ENCODE results near the gene TPP1.

Gene TPP1

GRCh38 chr11:6648501-6648900 lies 29.3 kb upstream of the TPP1 start:
- H3F3A ChIP-seq (ENCODE audit: insufficient read depth, low read length), result no peaks in the 10 kb centered on the region
- H3K27me3 ChIP-seq (replicated peaks; ENCODE audit: insufficient read depth, low read length), result peaks cover 25% of the 10 kb centered on the region; the same call in 1 of the 2 replicates
- no peaks in the 10 kb centered on the region for H3K4me1 ChIP-seq (ENCODE audit: low read length)
- no peak overlapping the region for H2AFZ ChIP-seq (ENCODE audit: low read length)
- no peak overlapping the region for H3K9ac ChIP-seq (ENCODE audit: low read length)
- H3K36me3 ChIP-seq (replicated peaks; ENCODE audit: insufficient read depth, low read length), result no peaks in the 10 kb centered on the region
- DNase-seq, result no peak
- no peaks in the 10 kb centered on the region for H3K9me2 ChIP-seq (replicated peaks; ENCODE audit: insufficient read depth, low read length)
- no peaks in the 10 kb centered on the region for H3K79me2 ChIP-seq (ENCODE audit: low read length)
- TF ChIP-seq EZH2 (optimal IDR thresholded peaks at IDR 0.05; ENCODE audit: low read depth, low read length) (no peak), EZH2phosphoT487 (IDR thresholded peaks at IDR 0.05; ENCODE audit: low read length) (no peak)
- TF ChIP-seq, protein P1, sequence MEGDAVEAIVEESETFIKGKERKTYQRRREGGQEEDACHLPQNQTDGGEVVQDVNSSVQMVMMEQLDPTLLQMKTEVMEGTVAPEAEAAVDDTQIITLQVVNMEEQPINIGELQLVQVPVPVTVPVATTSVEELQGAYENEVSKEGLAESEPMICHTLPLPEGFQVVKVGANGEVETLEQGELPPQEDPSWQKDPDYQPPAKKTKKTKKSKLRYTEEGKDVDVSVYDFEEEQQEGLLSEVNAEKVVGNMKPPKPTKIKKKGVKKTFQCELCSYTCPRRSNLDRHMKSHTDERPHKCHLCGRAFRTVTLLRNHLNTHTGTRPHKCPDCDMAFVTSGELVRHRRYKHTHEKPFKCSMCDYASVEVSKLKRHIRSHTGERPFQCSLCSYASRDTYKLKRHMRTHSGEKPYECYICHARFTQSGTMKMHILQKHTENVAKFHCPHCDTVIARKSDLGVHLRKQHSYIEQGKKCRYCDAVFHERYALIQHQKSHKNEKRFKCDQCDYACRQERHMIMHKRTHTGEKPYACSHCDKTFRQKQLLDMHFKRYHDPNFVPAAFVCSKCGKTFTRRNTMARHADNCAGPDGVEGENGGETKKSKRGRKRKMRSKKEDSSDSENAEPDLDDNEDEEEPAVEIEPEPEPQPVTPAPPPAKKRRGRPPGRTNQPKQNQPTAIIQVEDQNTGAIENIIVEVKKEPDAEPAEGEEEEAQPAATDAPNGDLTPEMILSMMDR (IDR thresholded peaks at IDR 0.05; ENCODE audit: low read length), result no peak
- no peaks in the 10 kb centered on the region for H3K9me3 ChIP-seq (replicated peaks; ENCODE audit: insufficient read depth, low read length)
- no peak overlapping the region for H3K4me2 ChIP-seq (ENCODE audit: low read depth, low read length)
- H3K27ac ChIP-seq (ENCODE audit: low read length), result no peak overlapping the region
- H4K20me1 ChIP-seq (ENCODE audit: insufficient read depth, low read length), result no peaks in the 10 kb centered on the region
- no peak overlapping the region for H3K4me3 ChIP-seq (ENCODE audit: low read length)

DNA sequence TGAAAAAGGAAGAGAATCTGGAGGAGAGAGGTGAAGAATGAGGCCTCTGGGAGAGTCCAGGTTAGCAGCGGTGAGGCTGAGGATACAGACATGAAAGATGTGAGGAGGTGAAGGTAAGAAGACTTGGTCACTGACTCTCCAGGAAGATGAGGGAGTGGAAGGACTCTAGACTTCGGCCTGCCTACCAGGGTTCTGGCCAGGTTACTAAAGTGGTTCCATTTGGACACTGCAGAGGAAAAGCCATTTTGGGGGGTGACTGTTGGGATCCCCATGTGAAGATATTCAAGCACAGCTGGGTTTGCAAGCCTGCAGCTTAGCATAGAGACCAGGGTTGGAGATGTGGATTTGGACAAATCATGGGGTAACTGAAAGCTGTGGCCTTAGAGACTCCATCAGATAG lies 28.6 kb upstream of the TPP1 start:
- no peak overlapping the region for H3K4me3 ChIP-seq (ENCODE audit: low read length)
- no peak for DNase-seq
- no peaks in the 10 kb centered on the region for H3K9me2 ChIP-seq (replicated peaks; ENCODE audit: insufficient read depth, low read length)
- no peak overlapping the region for H3K9ac ChIP-seq (ENCODE audit: low read length)
- H4K20me1 ChIP-seq (ENCODE audit: insufficient read depth, low read length), result no peaks in the 10 kb centered on the region
- H3K27me3 ChIP-seq (replicated peaks; ENCODE audit: insufficient read depth, low read length), result peaks cover 18% of the 10 kb centered on the region; the same call in 1 of the 2 replicates
- H3K4me1 ChIP-seq (ENCODE audit: low read length), result no peaks in the 10 kb centered on the region
- H3K79me2 ChIP-seq (ENCODE audit: low read length), result no peaks in the 10 kb centered on the region
- no peak overlapping the region for H2AFZ ChIP-seq (ENCODE audit: low read length)
- TF ChIP-seq EZH2 (optimal IDR thresholded peaks at IDR 0.05; ENCODE audit: low read depth, low read length) (no peak), EZH2phosphoT487 (IDR thresholded peaks at IDR 0.05; ENCODE audit: low read length) (no peak)
- TF ChIP-seq, protein P1 (IDR thresholded peaks at IDR 0.05; ENCODE audit: low read length), result no peak
- H3F3A ChIP-seq (ENCODE audit: insufficient read depth, low read length), result no peaks in the 10 kb centered on the region
- H3K4me2 ChIP-seq (ENCODE audit: low read depth, low read length), result no peak overlapping the region
- H3K27ac ChIP-seq (ENCODE audit: low read length), result no peak overlapping the region
- no peaks in the 10 kb centered on the region for H3K36me3 ChIP-seq (replicated peaks; ENCODE audit: insufficient read depth, low read length)
- H3K9me3 ChIP-seq (replicated peaks; ENCODE audit: insufficient read depth, low read length), result no peaks in the 10 kb centered on the region

- no peak overlapping the region for H3K27ac ChIP-seq (ENCODE audit: low read length)
- H3K4me3 ChIP-seq (ENCODE audit: low read length), result no peak overlapping the region
- H3K9me2 ChIP-seq (replicated peaks; ENCODE audit: insufficient read depth, low read length), result no peaks in the 10 kb centered on the region
- no peaks in the 10 kb centered on the region for H3F3A ChIP-seq (ENCODE audit: insufficient read depth, low read length)
- H3K4me1 ChIP-seq (ENCODE audit: low read length), result no peaks in the 10 kb centered on the region
- no peak overlapping the region for H2AFZ ChIP-seq (ENCODE audit: low read length)
- no peak overlapping the region for H3K9ac ChIP-seq (ENCODE audit: low read length)
- TF ChIP-seq, protein P1 (IDR thresholded peaks at IDR 0.05; ENCODE audit: low read length), result no peak
- no peak for TF ChIP-seq EZH2 (optimal IDR thresholded peaks at IDR 0.05; ENCODE audit: low read depth, low read length)
- TF ChIP-seq EZH2phosphoT487 (IDR thresholded peaks at IDR 0.05; ENCODE audit: low read length), result no peak
- no peak overlapping the region for H3K4me2 ChIP-seq (ENCODE audit: low read depth, low read length)
- H3K9me3 ChIP-seq (replicated peaks; ENCODE audit: insufficient read depth, low read length), result no peaks in the 10 kb centered on the region
- H3K27me3 ChIP-seq (replicated peaks; ENCODE audit: insufficient read depth, low read length), result peaks cover 16% of the 10 kb centered on the region; the same call in 1 of the 2 replicates
- H3K36me3 ChIP-seq (replicated peaks; ENCODE audit: insufficient read depth, low read length), result no peaks in the 10 kb centered on the region
- no peaks in the 10 kb centered on the region for H3K79me2 ChIP-seq (ENCODE audit: low read length)
- no peak for DNase-seq
- H4K20me1 ChIP-seq (ENCODE audit: insufficient read depth, low read length), result no peaks in the 10 kb centered on the region
Observed at GRCh38 chr11:6646918-6647679, 27.9 kb upstream of the TPP1 start.
